ENCODE results near the gene ZNF831.

GRCh38 chr20:59138114-59138748 lies 25.4 kb upstream of the ZNF831 start:
- TF ChIP-seq CTCF (IDR thresholded peaks at IDR 0.05) (no peak), POLR2A (IDR thresholded peaks at IDR 0.05) (no peak), POLR2AphosphoS5 (IDR thresholded peaks at IDR 0.05) (no peak), EP300 (IDR thresholded peaks at IDR 0.05) (no peak)
